Testis (tissue), 3 donors: Measurements from ENCODE around the gene NUP205. TPM values are rescaled to one million over a fixed set of nuclear protein-coding genes. Genes with fewer than 3 reads are reported as not detected.

ENCODE experiments used
- DNase-seq: peaks from one replicate; pipeline ENCODE4 v3.0.0-alpha.2; 2019
- H3K27ac ChIP-seq, 2 donors: fragments of 200-600 bp; sonication (generic); one replicate each; pipeline ENCODE4 v1.5.1; 2019
- H3K27me3 ChIP-seq: fragments of 200-600 bp; sonication (generic); one replicate; pipeline ENCODE4 v1.5.1; 2019
- H3K36me3 ChIP-seq: fragments of 200-600 bp; sonication (generic); one replicate; pipeline ENCODE4 v1.5.1; 2017; ENCODE audit warnings: low read depth; ENCODE audit errors: missing control alignments
- H3K4me1 ChIP-seq: fragments of 200-600 bp; sonication (generic); one replicate; pipeline ENCODE4 v1.5.1; 2019
- H3K4me3 ChIP-seq, 2 donors: fragments of 200-600 bp; sonication (generic); one replicate each; pipeline ENCODE4 v1.5.1; 2017 to 2019
- H3K9me3 ChIP-seq: fragments of 200-600 bp; sonication (generic); one replicate; pipeline ENCODE4 v1.5.1; 2017
- CTCF ChIP-seq, 3 experiments: fragments of 450-650 bp in 2 of 3; fragments of 200-600 bp in 1 of 3; sonication (generic) in 1 of 3; IDR thresholded peaks; one replicate each; pipeline ENCODE4 v1.5.1; 2016 to 2019; ENCODE audit warnings: antibody characterized with exemption in 3 of 3, mild to moderate bottlenecking in 2 of 3, moderate library complexity in 1 of 3
- POLR2A ChIP-seq: fragments of 450-650 bp; IDR thresholded peaks from one replicate; pipeline ENCODE4 v1.6.1; 2017; ENCODE audit warnings: antibody characterized with exemption, mild to moderate bottlenecking, moderate library complexity
- WGBS, 2 donors: methylation state at CpG; one replicate each; pipeline ENCODE4 v1.1.5; 2018; 5-methylcytosine and 5-hydroxymethylcytosine counted together
- intact Hi-C: fragments of 100-400 bp; cut with DNase I; formaldehyde crosslinking; loops from one replicate; pipeline ENCODE4 v1.15.1; 2023; ENCODE audit warnings: low total_unique reads
- polyA plus RNA-seq: library from polyadenylated mRNA; stranded (reverse); fragments of 350-450 nt; fragmentation: Illumina TruSeq; extraction: RNeasy Lipid Tissue Mini Kit (QIAGEN cat#74804); gene quantifications from one replicate; pipeline ENCODE4 v1.2.3, GENCODE V29; 2014; ENCODE audit warnings: low read depth, low replicate concordance; ENCODE audit not compliant: insufficient read depth
- total RNA-seq, 2 donors: library from RNA; depleted of rRNA; stranded (reverse); fragments of >200 nt; gene quantifications; one replicate each; pipeline ENCODE4 v1.2.3, GENCODE V29; 2016

Gene NUP205
- total and polyA plus RNA-seq, 3 donors from 2014 or later, result 47.8 to 77.2 (median 73.6) TPM

- TF ChIP-seq CTCF (IDR thresholded peaks at IDR 0.05), result no peak
- TF ChIP-seq POLR2A, result no peak
- H3K27me3 ChIP-seq, result no peaks in the 10 kb centered on the region
These were observed 38.5 kb upstream of the NUP205 start for GRCh38 chr7:135519233-135519688.

GRCh38 chr7:135519871-135520270, 37.8 kb upstream of the NUP205 start:
- TF ChIP-seq CTCF (IDR thresholded peaks at IDR 0.05) (no peak), POLR2A (no peak)
- H3K27ac ChIP-seq, result no peak overlapping the region
- no peak for DNase-seq
- H3K27me3 ChIP-seq, result no peaks in the 10 kb centered on the region
- H3K4me1 ChIP-seq, result no peaks in the 10 kb centered on the region
- WGBS, 2 donors, result 91% methylated on average over 4 of the region's 4 CpGs
- no peak overlapping the region for H3K4me3 ChIP-seq
- H3K36me3 ChIP-seq, result no peaks in the 10 kb centered on the region
- intact Hi-C loops, result no loop called here
- no peaks in the 10 kb centered on the region for H3K9me3 ChIP-seq

More at GRCh38 chr7:135519233-135519688, 38.5 kb upstream of the NUP205 start:
- no peak for DNase-seq
- no peak overlapping the region for H3K4me3 ChIP-seq
- intact Hi-C loops, result no loop called here
- H3K27ac ChIP-seq, result no peak overlapping the region
- no peaks in the 10 kb centered on the region for H3K9me3 ChIP-seq
- H3K36me3 ChIP-seq, result no peaks in the 10 kb centered on the region
- H3K4me1 ChIP-seq, result no peaks in the 10 kb centered on the region

- no peaks in the 10 kb centered on the region for H3K27me3 ChIP-seq
- intact Hi-C loops, result no loop called here
- H3K4me3 ChIP-seq, result no peak overlapping the region
- no peak for DNase-seq
- no peaks in the 10 kb centered on the region for H3K36me3 ChIP-seq
- no peak overlapping the region for H3K27ac ChIP-seq
- 88 to 92% methylated on average over 6 of the region's 6 CpGs for WGBS, 2 donors
- no peaks in the 10 kb centered on the region for H3K4me1 ChIP-seq
- no peak for TF ChIP-seq CTCF (IDR thresholded peaks at IDR 0.05)
- no peak for TF ChIP-seq POLR2A
- H3K9me3 ChIP-seq, result no peaks in the 10 kb centered on the region
These were observed 35.2 kb upstream of the NUP205 start for GRCh38 chr7:135522509-135522908.

- WGBS, 2 donors, result 89 to 94% methylated on average over 1 of the region's 1 CpG
- no peaks in the 10 kb centered on the region for H3K4me1 ChIP-seq
- H3K36me3 ChIP-seq, result no peaks in the 10 kb centered on the region
- no peak overlapping the region for H3K4me3 ChIP-seq
- H3K27me3 ChIP-seq, result no peaks in the 10 kb centered on the region
- intact Hi-C loops, result no loop called here
- no peak for TF ChIP-seq CTCF (IDR thresholded peaks at IDR 0.05)
- no peak for TF ChIP-seq POLR2A
- H3K27ac ChIP-seq, result no peak overlapping the region
- no peaks in the 10 kb centered on the region for H3K9me3 ChIP-seq
- no peak for DNase-seq
These were observed 34.6 kb upstream of the NUP205 start for GRCh38 chr7:135523146-135523545.

- DNase-seq, result no peak
- TF ChIP-seq POLR2A (no peak), CTCF (IDR thresholded peaks at IDR 0.05) (no peak)
- Histone ChIP-seq H3K27me3 (no peaks in the 10 kb centered on the region), H3K4me1 (no peaks in the 10 kb centered on the region), H3K36me3 (no peaks in the 10 kb centered on the region), H3K9me3 (no peaks in the 10 kb centered on the region), H3K4me3 (no peak overlapping the region), H3K27ac (no peak overlapping the region)
- intact Hi-C loops, result no loop called here
- 95 to 96% methylated on average over 4 of the region's 4 CpGs for WGBS, 2 donors
These were observed 32.3 kb upstream of the NUP205 start for GRCh38 chr7:135525426-135525825.
